ENCODE results near the gene SBK2. TPM values are rescaled to one million over a fixed set of nuclear protein-coding genes. Genes with fewer than 3 reads are reported as not detected.

Gene SBK2
- total RNA-seq, 1 experiment from 2014 or later: 5.2 TPM

DNA sequence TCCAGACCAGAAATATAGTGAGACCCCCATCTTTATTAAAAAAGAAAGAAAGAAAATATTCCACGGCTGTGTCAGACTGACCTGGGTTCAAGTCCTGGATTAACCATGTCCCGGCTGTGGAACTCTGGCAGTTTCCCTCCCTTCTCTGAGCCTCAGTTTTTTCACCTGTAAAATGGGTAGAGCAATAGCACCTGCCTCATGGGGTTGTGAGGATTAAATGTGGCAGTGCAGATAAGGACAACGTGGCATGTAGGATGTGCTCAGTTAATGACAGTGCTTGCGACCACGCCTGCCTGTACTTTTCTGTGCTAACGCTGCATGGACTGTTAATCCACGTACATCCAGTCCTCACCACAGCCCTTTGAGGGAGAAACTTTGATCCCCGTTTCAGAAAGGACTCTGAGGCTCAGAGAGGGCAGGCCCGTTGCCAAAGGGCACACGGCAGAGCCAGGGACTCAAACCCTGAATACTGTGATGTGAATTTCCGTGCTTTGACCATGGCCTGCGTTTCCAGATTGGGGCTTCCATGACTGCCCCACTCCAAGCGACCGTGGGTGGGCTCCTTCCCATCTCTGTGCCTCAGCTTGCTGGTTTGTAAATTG, 16.1 kb downstream of the SBK2 start:
- ATAC-seq (no peak), DNase-seq (ENCODE audit: low spot score) (no peak)
- ChIA-PET CTCF (interaction anchor here (1.1 kb wide), 1 partner anchor 133 kb away, joined by 4 read pairs; no protein-coding TSS in a partner anchor), POLR2A (no interaction called here)
- TF ChIP-seq, protein P1, sequence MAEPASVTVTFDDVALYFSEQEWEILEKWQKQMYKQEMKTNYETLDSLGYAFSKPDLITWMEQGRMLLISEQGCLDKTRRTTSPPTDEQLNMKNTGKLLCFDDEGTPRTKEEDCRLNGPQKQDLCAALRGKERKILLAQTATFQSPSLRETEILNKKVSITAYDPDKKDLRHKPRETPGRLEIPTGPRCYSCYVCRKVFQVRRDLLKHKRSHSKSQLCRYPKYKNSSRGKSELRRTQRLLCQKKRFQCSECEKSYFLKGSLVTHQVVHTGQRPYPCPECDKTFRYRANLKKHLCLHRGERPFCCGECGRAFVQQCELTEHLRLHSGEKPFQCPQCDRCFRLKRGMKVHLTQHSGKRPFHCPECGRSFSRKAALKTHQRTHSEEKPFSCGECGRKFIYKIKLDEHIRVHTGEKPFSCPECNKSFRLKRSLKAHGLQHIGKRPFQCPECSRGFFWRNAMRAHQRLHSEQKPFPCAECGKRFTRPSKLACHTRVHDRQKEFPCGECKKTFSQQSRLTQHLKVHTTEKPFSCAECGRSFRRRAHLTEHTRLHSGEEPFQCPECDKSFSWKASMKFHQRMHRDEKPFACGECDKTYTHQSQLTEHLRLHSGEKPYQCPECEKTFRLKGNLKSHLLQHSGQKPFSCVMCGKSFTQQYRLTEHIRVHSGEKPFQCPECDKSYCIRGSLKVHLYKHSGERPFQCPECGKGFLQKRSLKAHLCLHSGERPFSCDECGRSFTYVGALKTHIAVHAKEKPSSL (CRISPR knock-in tag; conservative IDR thresholded peaks at IDR 0.05): no peak
- TF ChIP-seq FOXJ3 (CRISPR knock-in tag; IDR thresholded peaks at IDR 0.05; ENCODE audit: borderline replicate concordance): no peak
- Mint-ChIP-seq H3K36me3 (no peaks in the 10 kb centered on the region), H3K4me3 (no peak overlapping the region), H3K27me3 (ENCODE audit: low read depth) (peaks cover 10% of the 10 kb centered on the region; the same call in 1 of the 2 replicates), H3K4me1 (no peaks in the 10 kb centered on the region; the same call in 1 of the 2 replicates), H3K9me3 (no peaks in the 10 kb centered on the region), H3K27ac (no peak overlapping the region)

DNA sequence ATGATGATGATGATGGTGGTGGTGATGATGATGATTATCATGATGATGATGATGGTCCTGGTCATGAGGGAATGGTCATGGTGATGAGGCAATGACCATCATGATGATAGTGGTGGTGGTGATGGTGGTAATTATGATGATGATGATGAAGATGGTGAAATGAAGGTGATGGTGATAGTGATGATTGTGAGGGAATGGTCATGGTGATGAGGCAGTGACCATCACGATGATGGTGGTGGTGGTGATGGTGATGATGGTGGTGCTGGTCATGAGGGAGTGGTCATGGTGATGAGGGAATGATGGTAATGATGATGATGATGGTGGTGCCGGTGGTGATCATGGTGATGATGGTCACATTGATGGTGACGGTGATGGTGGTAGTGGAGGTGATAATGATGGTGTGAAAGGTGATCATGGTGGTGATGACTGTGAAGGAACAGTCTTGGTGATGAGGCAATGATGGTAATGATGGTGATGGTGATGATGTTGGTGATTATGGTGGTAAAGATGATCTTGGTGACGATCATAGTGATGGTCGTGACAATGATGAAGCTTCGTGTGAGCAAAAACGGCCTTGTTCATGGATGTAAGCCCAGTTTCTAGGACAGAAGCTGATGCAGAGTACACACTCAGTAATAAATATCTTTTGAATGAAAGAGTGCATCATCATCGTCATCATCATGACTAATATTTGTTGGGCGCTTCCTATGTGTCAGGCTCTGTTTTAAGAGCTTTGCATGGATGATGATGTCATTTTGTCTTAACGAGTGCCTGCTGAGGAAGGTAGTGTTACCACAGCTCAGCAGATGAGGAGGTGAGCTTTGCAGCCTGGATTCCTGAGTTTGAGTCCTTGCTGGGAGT, 17.3 kb downstream of the SBK2 start:
- Mint-ChIP-seq H3K27ac (no peak overlapping the region), H3K4me3 (no peak overlapping the region), H3K4me1 (no peaks in the 10 kb centered on the region), H3K36me3 (no peaks in the 10 kb centered on the region), H3K27me3 (ENCODE audit: low read depth) (peaks cover 19% of the 10 kb centered on the region; the same call in 1 of the 2 replicates), H3K9me3 (no peaks in the 10 kb centered on the region)
- ChIA-PET POLR2A (no interaction called here), CTCF (interaction anchor here (0.8 to 1.1 kb wide), 2 partner anchors 16 to 135 kb away, joined by 3 to 4 read pairs; no protein-coding TSS in a partner anchor)
- DNase-seq (ENCODE audit: low spot score): no peak
- TF ChIP-seq, protein P2, sequence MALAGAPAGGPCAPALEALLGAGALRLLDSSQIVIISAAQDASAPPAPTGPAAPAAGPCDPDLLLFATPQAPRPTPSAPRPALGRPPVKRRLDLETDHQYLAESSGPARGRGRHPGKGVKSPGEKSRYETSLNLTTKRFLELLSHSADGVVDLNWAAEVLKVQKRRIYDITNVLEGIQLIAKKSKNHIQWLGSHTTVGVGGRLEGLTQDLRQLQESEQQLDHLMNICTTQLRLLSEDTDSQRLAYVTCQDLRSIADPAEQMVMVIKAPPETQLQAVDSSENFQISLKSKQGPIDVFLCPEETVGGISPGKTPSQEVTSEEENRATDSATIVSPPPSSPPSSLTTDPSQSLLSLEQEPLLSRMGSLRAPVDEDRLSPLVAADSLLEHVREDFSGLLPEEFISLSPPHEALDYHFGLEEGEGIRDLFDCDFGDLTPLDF (CRISPR knock-in tag; IDR thresholded peaks at IDR 0.05): no peak
- TF ChIP-seq, protein P3, sequence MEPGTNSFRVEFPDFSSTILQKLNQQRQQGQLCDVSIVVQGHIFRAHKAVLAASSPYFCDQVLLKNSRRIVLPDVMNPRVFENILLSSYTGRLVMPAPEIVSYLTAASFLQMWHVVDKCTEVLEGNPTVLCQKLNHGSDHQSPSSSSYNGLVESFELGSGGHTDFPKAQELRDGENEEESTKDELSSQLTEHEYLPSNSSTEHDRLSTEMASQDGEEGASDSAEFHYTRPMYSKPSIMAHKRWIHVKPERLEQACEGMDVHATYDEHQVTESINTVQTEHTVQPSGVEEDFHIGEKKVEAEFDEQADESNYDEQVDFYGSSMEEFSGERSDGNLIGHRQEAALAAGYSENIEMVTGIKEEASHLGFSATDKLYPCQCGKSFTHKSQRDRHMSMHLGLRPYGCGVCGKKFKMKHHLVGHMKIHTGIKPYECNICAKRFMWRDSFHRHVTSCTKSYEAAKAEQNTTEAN (CRISPR knock-in tag; IDR thresholded peaks at IDR 0.05): no peak
- TF ChIP-seq JUN (CRISPR knock-in tag; IDR thresholded peaks at IDR 0.05) (no peak), NR3C1 (CRISPR knock-in tag; conservative IDR thresholded peaks at IDR 0.05; ENCODE audit: low read depth) (no peak), JAZF1 (CRISPR knock-in tag; IDR thresholded peaks at IDR 0.05) (no peak), FOXP1 (CRISPR knock-in tag; IDR thresholded peaks at IDR 0.05; ENCODE audit: borderline replicate concordance) (no peak), SMAD4 (CRISPR knock-in tag; IDR thresholded peaks at IDR 0.05) (no peak), MXD4 (CRISPR knock-in tag; IDR thresholded peaks at IDR 0.05; ENCODE audit: borderline replicate concordance) (no peak), ZBTB21 (CRISPR knock-in tag; IDR thresholded peaks at IDR 0.05; ENCODE audit: borderline replicate concordance) (no peak), ZNF232 (CRISPR knock-in tag; IDR thresholded peaks at IDR 0.05) (no peak)
- TF ChIP-seq, protein P4, sequence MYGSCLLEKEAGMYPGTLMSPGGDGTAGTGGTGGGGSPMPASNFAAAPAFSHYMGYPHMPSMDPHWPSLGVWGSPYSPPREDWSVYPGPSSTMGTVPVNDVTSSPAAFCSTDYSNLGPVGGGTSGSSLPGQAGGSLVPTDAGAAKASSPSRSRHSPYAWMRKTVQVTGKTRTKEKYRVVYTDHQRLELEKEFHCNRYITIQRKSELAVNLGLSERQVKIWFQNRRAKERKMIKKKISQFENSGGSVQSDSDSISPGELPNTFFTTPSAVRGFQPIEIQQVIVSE (CRISPR knock-in tag; IDR thresholded peaks at IDR 0.05; ENCODE audit: borderline replicate concordance): no peak
- no peak for ATAC-seq
